Progenitor cell of endocrine pancreas (in vitro differentiated cells): ENCODE results near the gene GDF15. TPM values are rescaled to one million over a fixed set of nuclear protein-coding genes. Genes with fewer than 3 reads are reported as not detected.
"Not testable (repeated sequence)": the region's sequence is repeated elsewhere in the genome, so short reads cannot be mapped to it uniquely, and the experiment has no call there.

Experiments used
- DNase-seq: peaks from one replicate; pipeline ENCODE4 v3.0.0; 2021; ENCODE audit warnings: low spot score; ENCODE audit not compliant: unreplicated experiment
- H3K27ac Mint-ChIP-seq: 2 replicates; pipeline ENCODE4 v1.8.0; 2021; ENCODE audit warnings: mild to moderate bottlenecking, moderate library complexity, mixed read lengths
- H3K27me3 Mint-ChIP-seq: 2 replicates; pipeline ENCODE4 v1.8.0; 2021; ENCODE audit warnings: mixed read lengths
- H3K36me3 Mint-ChIP-seq: 2 replicates; pipeline ENCODE4 v1.8.0; 2022; ENCODE audit warnings: mixed read lengths; ENCODE audit not compliant: insufficient read depth
- H3K4me1 Mint-ChIP-seq: 2 replicates; pipeline ENCODE4 v1.8.0; 2021; ENCODE audit warnings: low read depth, mixed read lengths
- H3K4me3 Mint-ChIP-seq: 2 replicates; pipeline ENCODE4 v1.8.0; 2021; ENCODE audit warnings: low read depth, mild to moderate bottlenecking, moderate library complexity, mixed read lengths
- H3K9me3 Mint-ChIP-seq: 2 replicates; pipeline ENCODE4 v1.8.0; 2021; ENCODE audit warnings: low read depth, mixed read lengths
- CTCF ChIP-seq: fragments of 200-600 bp; sonication (generic); IDR thresholded peaks from one replicate; pipeline ENCODE4 v1.5.0; 2021; ENCODE audit warnings: antibody characterized with exemption, mild to moderate bottlenecking; ENCODE audit not compliant: unreplicated experiment
- total RNA-seq: library from RNA; stranded (reverse); gene quantifications from 2 replicates; pipeline ENCODE4 v1.2.1, GENCODE V29; 2021

The GDF15 gene
- total RNA-seq, 1 donor from 2014 or later: 10.5 TPM

- Mint-ChIP-seq H3K4me3 (no peak overlapping the region), H3K27me3 (no peaks in the 10 kb centered on the region), H3K36me3 (peaks cover 28% of the 10 kb centered on the region), H3K4me1 (peaks cover 5% of the 10 kb centered on the region), H3K9me3 (no peaks in the 10 kb centered on the region), H3K27ac (no peak overlapping the region)
- TF ChIP-seq CTCF: no peak
- DNase-seq: no peak
Measured at GRCh38 chr19:18348171-18348570, 37.8 kb upstream of the GDF15 start.

GRCh38 chr19:18348818-18349339 is 37.1 kb upstream of the GDF15 start:
- not testable (repeated sequence) for H3K9me3 Mint-ChIP-seq, H3K4me3 Mint-ChIP-seq, H3K27me3 Mint-ChIP-seq, H3K4me1 Mint-ChIP-seq, DNase-seq, H3K27ac Mint-ChIP-seq
- peaks cover 33% of the 10 kb centered on the region for H3K36me3 Mint-ChIP-seq

GRCh38 chr19:18349524-18350128 is 36.3 kb upstream of the GDF15 start:
- Mint-ChIP-seq H3K4me3 (no peak overlapping the region), H3K36me3 (peaks cover 33% of the 10 kb centered on the region), H3K27ac (no peak overlapping the region), H3K9me3 (no peaks in the 10 kb centered on the region), H3K4me1 (no peaks in the 10 kb centered on the region), H3K27me3 (no peaks in the 10 kb centered on the region)
- peak; percentile 79 for TF ChIP-seq CTCF
- DNase-seq: no peak

- Mint-ChIP-seq H3K27ac (no peak overlapping the region), H3K4me3 (no peak overlapping the region), H3K27me3 (no peaks in the 10 kb centered on the region), H3K4me1 (no peaks in the 10 kb centered on the region), H3K36me3 (peaks cover 32% of the 10 kb centered on the region), H3K9me3 (no peaks in the 10 kb centered on the region)
- TF ChIP-seq CTCF: no peak
- DNase-seq: no peak
Measured at GRCh38 chr19:18350490-18350889, 35.5 kb upstream of the GDF15 start.

- H3K27me3 Mint-ChIP-seq: no peaks in the 10 kb centered on the region
- H3K9me3 Mint-ChIP-seq: no peaks in the 10 kb centered on the region
- no peak for DNase-seq
- no peak overlapping the region for H3K27ac Mint-ChIP-seq
- peaks cover 30% of the 10 kb centered on the region for H3K36me3 Mint-ChIP-seq
- H3K4me3 Mint-ChIP-seq: no peak overlapping the region
- H3K4me1 Mint-ChIP-seq: no peaks in the 10 kb centered on the region
- TF ChIP-seq CTCF: no peak
Measured at GRCh38 chr19:18351544-18351943, 34.4 kb upstream of the GDF15 start.

GRCh38 chr19:18353378-18354005 is 32.5 kb upstream of the GDF15 start:
- Mint-ChIP-seq H3K27me3 (no peaks in the 10 kb centered on the region), H3K4me1 (no peaks in the 10 kb centered on the region), H3K27ac (no peak overlapping the region), H3K36me3 (peaks cover 36% of the 10 kb centered on the region), H3K4me3 (no peak overlapping the region), H3K9me3 (no peaks in the 10 kb centered on the region)
- no peak for TF ChIP-seq CTCF
- no peak for DNase-seq

- not testable (repeated sequence) for H3K9me3 Mint-ChIP-seq, H3K4me1 Mint-ChIP-seq, H3K27ac Mint-ChIP-seq, DNase-seq, H3K27me3 Mint-ChIP-seq, H3K4me3 Mint-ChIP-seq
- H3K36me3 Mint-ChIP-seq: peaks cover 37% of the 10 kb centered on the region
Measured at GRCh38 chr19:18354743-18355142, 31.2 kb upstream of the GDF15 start.
